Transverse colon (tissue), 4 donors: ENCODE results near the gene ELF3.

Experiments
- EP300 ChIP-seq: sonication (generic); formaldehyde crosslinking; IDR thresholded peaks from one replicate; pipeline ENCODE4 v1.6.1; 2017; ENCODE audit warnings: antibody characterized with exemption, low read depth
- POLR2A ChIP-seq: fragments of 450-650 bp; IDR thresholded peaks from one replicate; pipeline ENCODE4 v1.6.1; 2016; ENCODE audit warnings: antibody characterized with exemption, mild to moderate bottlenecking, moderate library complexity
- POLR2AphosphoS5 ChIP-seq, 3 donors: sonication (generic); formaldehyde crosslinking; IDR thresholded peaks; one replicate each; pipeline ENCODE4 v1.6.1; 2016; ENCODE audit warnings: antibody characterized with exemption in 3 of 3
- TF ChIP-seq, protein P1 (sequence below), 5 experiments: fragments of 200-600 bp in 3 of 5; fragments of 450-650 bp in 2 of 5; sonication (generic) in 3 of 5; IDR thresholded peaks; 1 replicate in 2 of 5; 2 replicates in 3 of 5; pipeline ENCODE4 v1.5.1; 2016 to 2017; ENCODE audit warnings: antibody characterized with exemption in 5 of 5, inconsistent platforms in 3 of 5, mild to moderate bottlenecking in 2 of 5, moderate library complexity in 1 of 5

DNA sequence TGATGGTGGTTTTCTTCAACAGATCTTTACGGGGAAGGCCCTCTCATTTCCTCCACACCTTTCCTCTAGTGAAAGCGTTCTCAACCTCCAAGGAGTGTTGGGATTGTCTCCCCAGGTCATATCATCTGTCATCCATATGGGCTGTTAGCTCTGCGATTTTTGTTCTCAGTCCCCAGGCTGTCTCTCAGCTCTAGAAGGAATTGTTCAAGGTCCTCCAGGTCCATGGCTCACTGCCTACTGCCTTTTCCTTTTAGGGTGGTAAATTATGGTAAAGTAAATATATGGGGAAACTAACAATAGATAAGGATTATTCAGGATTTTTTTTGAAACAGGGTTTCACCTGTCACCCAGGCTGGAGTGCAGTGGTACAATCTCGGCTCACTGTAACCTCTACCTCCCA, 37.6 kb downstream of the ELF3 start:
- TF ChIP-seq POLR2AphosphoS5 (IDR thresholded peaks at IDR 0.05) (peak in 2 of 3 donors; percentile 22 to 31), POLR2A (peak; percentile 27), EP300 (no peak)
- TF ChIP-seq, protein P1, sequence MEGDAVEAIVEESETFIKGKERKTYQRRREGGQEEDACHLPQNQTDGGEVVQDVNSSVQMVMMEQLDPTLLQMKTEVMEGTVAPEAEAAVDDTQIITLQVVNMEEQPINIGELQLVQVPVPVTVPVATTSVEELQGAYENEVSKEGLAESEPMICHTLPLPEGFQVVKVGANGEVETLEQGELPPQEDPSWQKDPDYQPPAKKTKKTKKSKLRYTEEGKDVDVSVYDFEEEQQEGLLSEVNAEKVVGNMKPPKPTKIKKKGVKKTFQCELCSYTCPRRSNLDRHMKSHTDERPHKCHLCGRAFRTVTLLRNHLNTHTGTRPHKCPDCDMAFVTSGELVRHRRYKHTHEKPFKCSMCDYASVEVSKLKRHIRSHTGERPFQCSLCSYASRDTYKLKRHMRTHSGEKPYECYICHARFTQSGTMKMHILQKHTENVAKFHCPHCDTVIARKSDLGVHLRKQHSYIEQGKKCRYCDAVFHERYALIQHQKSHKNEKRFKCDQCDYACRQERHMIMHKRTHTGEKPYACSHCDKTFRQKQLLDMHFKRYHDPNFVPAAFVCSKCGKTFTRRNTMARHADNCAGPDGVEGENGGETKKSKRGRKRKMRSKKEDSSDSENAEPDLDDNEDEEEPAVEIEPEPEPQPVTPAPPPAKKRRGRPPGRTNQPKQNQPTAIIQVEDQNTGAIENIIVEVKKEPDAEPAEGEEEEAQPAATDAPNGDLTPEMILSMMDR (IDR thresholded peaks at IDR 0.05) = no peak
